B cell (primary cell): ENCODE results near the gene KIF9.

Experiments
- CTCF ChIP-seq: fragments of 200-600 bp; IDR thresholded peaks from one replicate; pipeline ENCODE4 v1.8.0; 2022; ENCODE audit warnings: antibody characterized with exemption, mild to moderate bottlenecking
- EZH2 ChIP-seq: IDR thresholded peaks from 2 replicates; pipeline ENCODE4 v1.6.1; 2012; ENCODE audit warnings: borderline replicate concordance, low read depth, mild to moderate bottlenecking, moderate library complexity, low read length; ENCODE audit not compliant: insufficient read depth, poor library complexity, severe bottlenecking

DNA sequence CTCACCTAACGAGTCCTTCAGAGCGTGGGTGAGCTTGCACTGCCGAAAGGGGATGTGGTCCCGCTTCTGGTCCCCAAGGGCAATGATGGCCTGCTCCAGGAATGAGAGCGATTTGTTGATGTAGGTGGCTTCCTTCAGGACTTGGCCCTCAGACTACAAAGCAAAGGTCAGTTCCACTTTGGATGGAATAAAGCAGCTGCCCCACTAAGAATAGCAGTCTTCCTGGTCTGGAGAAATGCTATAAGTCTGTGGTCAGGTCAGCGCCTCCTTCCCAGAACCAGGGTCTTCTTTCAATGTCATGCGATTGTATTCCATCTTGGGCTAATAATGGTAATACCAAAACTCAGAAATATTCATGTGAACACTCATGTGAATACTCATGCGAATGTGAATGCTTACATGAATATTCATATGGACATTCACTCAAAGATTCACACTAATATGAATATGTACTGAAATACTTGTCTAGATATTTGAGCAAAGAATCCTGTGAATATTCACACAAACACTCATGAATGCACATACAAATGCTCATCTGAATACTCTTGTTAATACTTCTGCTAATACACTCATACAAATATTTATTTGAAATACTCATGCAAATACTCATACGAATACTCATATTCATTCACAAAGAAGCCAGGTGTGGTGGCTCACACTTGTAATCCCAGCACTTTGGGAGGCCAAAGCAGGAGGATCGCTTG lies 16.7 kb downstream of the KIF9 start:
- TF ChIP-seq CTCF (no peak), EZH2 (no peak)
